B cell (primary cell): ENCODE measurements around the gene PRKAG2. TPM values are rescaled to one million over a fixed set of nuclear protein-coding genes. Genes with fewer than 3 reads are reported as not detected.

Source experiments
- ATAC-seq: fragments of 200-7000 bp; cut with Tn5 transposase; one replicate; pipeline ENCODE4 v1.10.0; 2021; ENCODE audit warnings: low read depth, mild to moderate bottlenecking, moderate number of reproducible peaks, moderate library complexity
- CTCF ChIA-PET: fragments of 350-600 bp; sonication (Branson Sonifier 250); formaldehyde crosslinking; loops from one replicate; lab custom pipeline; 2021; ENCODE audit warnings: antibody characterized with exemption, inconsistent platforms; lab: Charles Lee
- POLR2A ChIA-PET: fragments of 350-600 bp; sonication (Branson Sonifier 250); formaldehyde crosslinking; loops from one replicate; lab custom pipeline; 2021; ENCODE audit warnings: antibody characterized with exemption; lab: Charles Lee
- DNase-seq: peaks from one replicate; pipeline ENCODE4 v3.0.0; 2013
- H2AFZ ChIP-seq: 2 replicates; pipeline ENCODE4 v1.6.1; 2012; ENCODE audit warnings: mild to moderate bottlenecking, low read depth, low read length; ENCODE audit not compliant: insufficient read depth, poor library complexity, severe bottlenecking
- H3K27ac ChIP-seq, 2 donors: 1 replicate in 1 of 2; 2 replicates in 1 of 2; pipeline ENCODE4 v1.5.1; 2012 to 2013; ENCODE audit warnings: low read length in 2 of 2, mild to moderate bottlenecking in 2 of 2, moderate library complexity in 1 of 2
- H3K27me3 ChIP-seq, 4 experiments: fragments of 200-600 bp in 1 of 4; sonication (generic) in 1 of 4; replicated peaks in 1 of 4; 1 replicate in 2 of 4; 2 replicates in 2 of 4; pipeline versions ENCODE4 v1.6.1 to v1.7.0; 2013 to 2016; ENCODE audit warnings: low read length in 3 of 4, mild to moderate bottlenecking in 2 of 4, mixed read lengths in 1 of 4, moderate library complexity in 1 of 4; ENCODE audit not compliant: insufficient read depth in 4 of 4, control insufficient read depth in 3 of 4; ENCODE audit errors: control extremely low read depth in 1 of 4
- H3K36me3 ChIP-seq, 2 experiments: replicated peaks in 1 of 2; 1 replicate in 1 of 2; 2 replicates in 1 of 2; pipeline versions ENCODE4 v1.6.1 to v1.7.1; 2013; ENCODE audit warnings: low read length in 1 of 2; ENCODE audit not compliant: insufficient read depth in 2 of 2, control insufficient read depth in 1 of 2; ENCODE audit errors: control extremely low read depth in 1 of 2, extremely low read depth in 1 of 2
- H3K4me1 ChIP-seq, 2 donors: fragments of 200-600 bp in 1 of 2; sonication (generic) in 1 of 2; 1 replicate in 1 of 2; 2 replicates in 1 of 2; pipeline versions ENCODE4 v1.5.1 to v1.6.1; 2013 to 2017; ENCODE audit warnings: low read length in 2 of 2; ENCODE audit not compliant: control insufficient read depth in 2 of 2, insufficient read depth in 2 of 2
- H3K4me2 ChIP-seq: replicated peaks from 2 replicates; pipeline ENCODE3; 2012; ENCODE audit warnings: mild to moderate bottlenecking, low read depth, low read length; ENCODE audit not compliant: poor library complexity, severe bottlenecking
- H3K4me3 ChIP-seq, 5 experiments: fragments of 200-600 bp in 1 of 5; sonication (generic) in 1 of 5; 1 replicate in 3 of 5; 2 replicates in 2 of 5; pipeline versions ENCODE4 v1.5.1 to v1.7.0; 2011 to 2016; ENCODE audit warnings: low read length in 4 of 5, mild to moderate bottlenecking in 4 of 5, low read depth in 2 of 5, control low read depth in 1 of 5, moderate library complexity in 1 of 5; ENCODE audit not compliant: insufficient read depth in 1 of 5; ENCODE audit errors: control extremely low read depth in 1 of 5, extremely low read depth in 1 of 5
- H3K79me2 ChIP-seq: fragments of 200-600 bp; sonication (generic); one replicate; pipeline ENCODE4 v1.6.0; 2016; ENCODE audit warnings: low read length; ENCODE audit not compliant: control insufficient read depth, insufficient read depth
- H3K9ac ChIP-seq: fragments of 200-600 bp; sonication (generic); 2 replicates; pipeline ENCODE4 v1.6.1; 2017; ENCODE audit warnings: mild to moderate bottlenecking, low read length, moderate library complexity
- H3K9me3 ChIP-seq, 3 donors: one replicate each; pipeline versions ENCODE4 v1.6.1 to v1.7.1; 2013; ENCODE audit warnings: low read length in 2 of 3; ENCODE audit not compliant: control insufficient read depth in 2 of 3, insufficient read depth in 1 of 3; ENCODE audit errors: control extremely low read depth in 1 of 3
- H4K20me1 ChIP-seq: 2 replicates; pipeline ENCODE4 v1.6.0; 2012; ENCODE audit warnings: mild to moderate bottlenecking, low read length; ENCODE audit not compliant: insufficient read depth, control insufficient read depth, poor library complexity, severe bottlenecking
- H3K27ac Mint-ChIP-seq: one replicate; pipeline ENCODE4 v1.8.0; 2021; ENCODE audit warnings: mixed read lengths
- H3K27me3 Mint-ChIP-seq: one replicate; pipeline ENCODE4 v1.8.0; 2021; ENCODE audit warnings: mixed read lengths
- H3K4me1 Mint-ChIP-seq: one replicate; pipeline ENCODE4 v1.8.0; 2021; ENCODE audit warnings: mixed read lengths
- H3K4me3 Mint-ChIP-seq: one replicate; pipeline ENCODE4 v1.8.0; 2021; ENCODE audit warnings: mixed read lengths
- H3K9me3 Mint-ChIP-seq: one replicate; pipeline ENCODE4 v1.8.0; 2022; ENCODE audit warnings: mixed read lengths; ENCODE audit not compliant: insufficient read depth
- CTCF ChIP-seq: fragments of 200-600 bp; IDR thresholded peaks from one replicate; pipeline ENCODE4 v1.8.0; 2022; ENCODE audit warnings: antibody characterized with exemption, mild to moderate bottlenecking
- EZH2 ChIP-seq: IDR thresholded peaks from 2 replicates; pipeline ENCODE4 v1.6.1; 2012; ENCODE audit warnings: borderline replicate concordance, low read depth, mild to moderate bottlenecking, moderate library complexity, low read length; ENCODE audit not compliant: insufficient read depth, poor library complexity, severe bottlenecking
- WGBS: methylation state at CpG from one replicate; pipeline ENCODE4 v1.1.5; 2013; ENCODE audit warnings: missing lambda C conversion rate; ENCODE audit not compliant: insufficient coverage; 5-methylcytosine and 5-hydroxymethylcytosine counted together
- intact Hi-C: fragments of 100-400 bp; cut with micrococcal nuclease; formaldehyde crosslinking; loops from one replicate; pipeline ENCODE4 v1.10.0; 2022
- polyA plus RNA-seq: library from polyadenylated mRNA; depleted of rRNA; stranded (reverse); fragments of >200 nt; gene quantifications from 2 replicates; pipeline ENCODE4 v1.2.3, GENCODE V29; 2012
- total RNA-seq, 2 donors: library from RNA; stranded (reverse); fragments of 120-200 nt in 1 of 2; gene quantifications; 1 replicate in 1 of 2; 2 replicates in 1 of 2; pipeline versions ENCODE4 v1.2.3 to v1.2.4, GENCODE V29; 2013 to 2022

The PRKAG2 gene
- total and polyA plus RNA-seq, 2 donors (not counting 1 experiment from before 2014, with no cell fraction given), result 22.1 to 56.3 TPM

DNA sequence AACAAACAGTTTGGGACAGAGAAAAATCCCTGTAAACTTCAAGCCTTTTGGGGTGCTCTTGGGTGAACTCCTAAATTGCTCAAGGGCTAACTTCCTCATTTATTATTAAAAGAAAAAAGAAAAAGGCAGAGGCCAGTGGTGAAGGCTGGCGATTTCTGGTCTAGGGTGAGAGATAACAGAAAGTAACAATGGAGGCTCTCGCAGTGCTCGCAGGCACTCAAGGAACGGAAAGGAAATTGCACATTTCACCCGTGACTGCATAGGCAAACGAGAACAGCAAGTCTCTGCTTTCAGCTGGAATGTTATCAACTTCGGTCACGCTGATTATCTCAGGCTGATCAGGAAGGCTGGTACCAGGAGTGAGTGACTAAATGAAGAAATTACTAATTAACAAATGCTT lies 70.7 kb downstream of the PRKAG2 start:
- H3K36me3 ChIP-seq, result no peaks in the 10 kb centered on the region
- H3K9ac ChIP-seq, result no peak overlapping the region

DNA sequence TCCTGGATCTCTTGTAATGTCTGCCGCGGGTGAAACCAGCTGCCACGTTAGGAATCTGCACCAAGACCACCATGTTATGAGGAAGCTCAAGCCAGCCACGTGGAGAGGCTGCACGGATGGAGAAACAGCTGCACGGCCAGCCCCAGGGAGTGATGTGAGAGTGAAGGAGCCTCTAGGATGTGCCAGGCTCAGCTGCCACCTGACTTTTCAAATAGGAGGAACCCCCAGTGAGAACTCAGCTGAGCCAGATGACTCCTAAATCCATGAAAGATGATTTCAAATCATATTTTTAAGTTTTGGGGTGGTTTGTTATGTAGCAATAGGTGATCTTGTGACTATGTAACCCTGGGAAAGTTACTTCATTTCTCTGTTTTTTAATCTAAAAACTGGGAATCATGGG lies 71.7 kb downstream of the PRKAG2 start:
- Histone ChIP-seq H3K79me2 (peaks cover 3% of the 10 kb centered on the region), H3K9ac (no peak overlapping the region), H3K27me3 (no peaks in the 10 kb centered on the region), H2AFZ (no peak overlapping the region), H3K4me3 (no peak overlapping the region), H3K9me3 (no peaks in the 10 kb centered on the region), H3K27ac (no peak overlapping the region), H3K4me2 (no peak overlapping the region), H4K20me1 (peaks cover 60% of the 10 kb centered on the region), H3K4me1 (no peaks in the 10 kb centered on the region), H3K36me3 (no peaks in the 10 kb centered on the region)
- DNase-seq, result no peak
- Mint-ChIP-seq H3K4me1 (peaks cover 17% of the 10 kb centered on the region), H3K27me3 (no peaks in the 10 kb centered on the region), H3K27ac (no peak overlapping the region), H3K9me3 (no peaks in the 10 kb centered on the region), H3K4me3 (no peak overlapping the region)
- TF ChIP-seq EZH2 (no peak), CTCF (no peak)
- POLR2A ChIA-PET, result no interaction called here
- CTCF ChIA-PET, result interaction anchor here (0.7 to 1.6 kb wide), 2 partner anchors 22 to 520 kb away, joined by 4 to 6 read pairs; no protein-coding TSS in a partner anchor
- intact Hi-C loops, result no loop called here
- no peak for ATAC-seq
- WGBS, result 66% methylated on average over 6 of the region's 6 CpGs

More for the DNA sequence above, 70.7 kb downstream of the PRKAG2 start:
- Mint-ChIP-seq H3K4me3 (no peak overlapping the region), H3K27ac (no peak overlapping the region), H3K9me3 (no peaks in the 10 kb centered on the region), H3K27me3 (no peaks in the 10 kb centered on the region), H3K4me1 (peaks cover 17% of the 10 kb centered on the region)
- DNase-seq (no peak), ATAC-seq (no peak)
- Histone ChIP-seq H3K4me3 (no peak overlapping the region), H3K79me2 (no peaks in the 10 kb centered on the region), H3K27ac (no peak overlapping the region), H3K4me2 (no peak overlapping the region), H3K27me3 (no peaks in the 10 kb centered on the region), H4K20me1 (peaks cover 51% of the 10 kb centered on the region), H3K9me3 (no peaks in the 10 kb centered on the region), H3K4me1 (no peaks in the 10 kb centered on the region), H2AFZ (no peak overlapping the region)
- WGBS, result 82% methylated on average over 8 of the region's 8 CpGs
- ChIA-PET POLR2A (no interaction called here), CTCF (no interaction called here)
- intact Hi-C loops, result no loop called here
- TF ChIP-seq CTCF, result no peak
- no peak for TF ChIP-seq EZH2
